Naive thymus-derived CD4-positive, alpha-beta T cell (primary cell): ENCODE measurements around the gene POLR2H. TPM values are rescaled to one million over a fixed set of nuclear protein-coding genes. Genes with fewer than 3 reads are reported as not detected.

Experiments
- ATAC-seq: fragments of 150-1000 bp; cut with Tn5 transposase; 2 replicates; pipeline ENCODE4 v1.10.0; 2021; ENCODE audit warnings: mild to moderate bottlenecking, moderate library complexity
- CTCF ChIA-PET: fragments of 350-600 bp; sonication (Branson Sonifier 250); formaldehyde crosslinking; loops from one replicate; lab custom pipeline; 2021; ENCODE audit warnings: antibody characterized with exemption; lab: Charles Lee
- POLR2A ChIA-PET: fragments of 350-600 bp; sonication (Branson Sonifier 250); formaldehyde crosslinking; loops from one replicate; lab custom pipeline; 2021; ENCODE audit warnings: antibody characterized with exemption, inconsistent platforms; lab: Charles Lee
- DNase-seq, 9 donors: peaks; one replicate each; pipeline versions ENCODE4 v3.0.0 to v3.0.0-alpha.2; 2020 to 2022; ENCODE audit warnings: mixed read lengths in 1 of 9
- H3K27ac ChIP-seq: one replicate; pipeline ENCODE4 v1.7.0; 2013; ENCODE audit warnings: mild to moderate bottlenecking, low read depth, low read length, moderate library complexity
- H3K27me3 ChIP-seq, 2 donors: one replicate each; pipeline ENCODE4 v1.7.0; 2013; ENCODE audit warnings: low read length in 2 of 2, mild to moderate bottlenecking in 2 of 2, moderate library complexity in 2 of 2; ENCODE audit not compliant: control insufficient read depth in 2 of 2, insufficient read depth in 2 of 2
- H3K36me3 ChIP-seq, 3 experiments: 1 replicate in 2 of 3; 2 replicates in 1 of 3; pipeline ENCODE4 v1.7.0; 2013; ENCODE audit warnings: low read length in 3 of 3, mild to moderate bottlenecking in 3 of 3, moderate library complexity in 1 of 3; ENCODE audit not compliant: insufficient read depth in 3 of 3, control insufficient read depth in 2 of 3
- H3K4me1 ChIP-seq, 2 donors: one replicate each; pipeline ENCODE4 v1.7.0; 2013; ENCODE audit warnings: low read length in 2 of 2, mild to moderate bottlenecking in 2 of 2, moderate library complexity in 1 of 2; ENCODE audit not compliant: control insufficient read depth in 2 of 2, insufficient read depth in 2 of 2
- H3K4me3 ChIP-seq: 2 replicates; pipeline ENCODE4 v1.7.0; 2013; ENCODE audit warnings: mild to moderate bottlenecking, low read length
- H3K9me3 ChIP-seq, 3 experiments: 1 replicate in 2 of 3; 2 replicates in 1 of 3; pipeline ENCODE4 v1.7.0; 2013; ENCODE audit warnings: low read length in 3 of 3; ENCODE audit not compliant: control insufficient read depth in 2 of 3
- H3K27ac Mint-ChIP-seq, 9 donors: one replicate each; pipeline ENCODE4 v1.8.0; 2020 to 2022; ENCODE audit warnings: mixed read lengths in 9 of 9, mild to moderate bottlenecking in 8 of 9, moderate library complexity in 5 of 9, inconsistent platforms in 2 of 9
- H3K27me3 Mint-ChIP-seq, 5 donors: one replicate each; pipeline ENCODE4 v1.8.0; 2021 to 2022; ENCODE audit warnings: mixed read lengths in 5 of 5, mild to moderate bottlenecking in 1 of 5
- H3K36me3 Mint-ChIP-seq, 5 donors: one replicate each; pipeline ENCODE4 v1.8.0; 2020 to 2022; ENCODE audit warnings: mixed read lengths in 5 of 5, mild to moderate bottlenecking in 3 of 5, inconsistent platforms in 1 of 5
- H3K4me1 Mint-ChIP-seq, 7 donors: one replicate each; pipeline ENCODE4 v1.8.0; 2020 to 2022; ENCODE audit warnings: mixed read lengths in 7 of 7, mild to moderate bottlenecking in 3 of 7, inconsistent platforms in 1 of 7
- H3K4me3 Mint-ChIP-seq, 10 donors: one replicate each; pipeline ENCODE4 v1.8.0; 2020 to 2022; ENCODE audit warnings: mild to moderate bottlenecking in 10 of 10, mixed read lengths in 10 of 10, moderate library complexity in 6 of 10, inconsistent platforms in 2 of 10
- H3K9me3 Mint-ChIP-seq, 11 donors: one replicate each; pipeline ENCODE4 v1.8.0; 2020 to 2022; ENCODE audit warnings: mixed read lengths in 11 of 11, mild to moderate bottlenecking in 4 of 11, inconsistent platforms in 1 of 11, moderate library complexity in 1 of 11
- intact Hi-C, 2 donors: fragments of 100-400 bp; cut with micrococcal nuclease; formaldehyde crosslinking; loops; one replicate each; pipeline ENCODE4 v1.15.1; 2023
- polyA plus RNA-seq, 2 donors: library from polyadenylated mRNA; unstranded; fragments of 300-500 nt; fragmentation: Illumina TruSeq; gene quantifications; one replicate each; pipeline ENCODE4 v1.2.3, GENCODE V29; 2021
- total RNA-seq, 6 experiments: library from RNA in 5 of 6; stranded (reverse) in 5 of 6; gene quantifications; 1 replicate in 5 of 6; 2 replicates in 1 of 6; pipeline ENCODE4 v1.2.3 and lab custom pipeline; 2021 to 2026

POLR2H gene
- total and polyA plus RNA-seq, 7 experiments from 2014 or later = 34.9 to 112 (median 60.1) TPM

DNA sequence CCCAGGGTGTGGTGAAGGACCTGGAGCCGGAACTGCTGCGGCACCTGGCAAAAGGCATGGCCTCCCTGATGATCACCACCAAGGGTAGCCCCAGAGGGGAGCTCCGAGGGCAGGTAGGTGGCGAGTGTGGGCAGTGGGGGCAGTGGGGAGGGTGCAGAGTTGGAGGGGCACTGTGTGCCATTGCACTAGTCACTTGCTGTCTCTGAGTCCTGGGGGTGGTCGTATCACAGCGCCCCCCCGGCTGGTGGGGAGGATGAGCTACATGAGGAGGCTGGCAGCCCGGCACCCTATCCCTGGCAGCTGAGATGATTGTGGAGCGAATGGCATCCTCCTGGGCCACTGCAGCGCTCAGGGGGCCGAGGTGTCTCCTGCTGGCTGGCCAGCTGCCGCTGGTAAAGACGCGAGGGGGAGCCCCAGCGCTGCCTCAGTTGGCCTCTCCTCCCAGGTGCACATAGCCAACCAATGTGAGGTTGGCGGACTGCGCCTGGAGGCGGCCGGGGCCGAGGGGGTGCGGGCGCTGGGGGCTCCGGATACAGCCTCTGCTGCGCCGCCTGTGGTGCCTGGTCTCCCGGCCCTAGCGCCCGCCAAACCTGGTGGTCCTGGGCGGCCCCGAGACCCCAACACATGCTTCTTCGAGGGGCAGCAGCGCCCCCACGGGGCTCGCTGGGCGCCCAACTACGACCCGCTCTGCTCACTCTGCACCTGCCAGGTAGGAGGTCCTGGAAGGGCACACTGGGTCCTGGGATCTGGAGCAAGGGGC lies 24.7 kb downstream of the POLR2H start:
- Histone ChIP-seq H3K27ac (no peak overlapping the region), H3K4me1 (no peaks in the 10 kb centered on the region), H3K4me3 (no peak overlapping the region), H3K36me3 (no peaks in the 10 kb centered on the region), H3K9me3 (no peaks in the 10 kb centered on the region), H3K27me3 (peaks cover 0 to 5% of the 10 kb centered on the region in 2 donors)
- ChIA-PET POLR2A (no interaction called here), CTCF (no interaction called here)
- peaks cover 0 to 4% (median 0%) of the 10 kb centered on the region in 7 donors for H3K4me1 Mint-ChIP-seq
- H3K4me3 Mint-ChIP-seq = no peak overlapping the region
- ATAC-seq = no peak
- H3K27me3 Mint-ChIP-seq = peaks cover 17 to 50% (median 25%) of the 10 kb centered on the region in 5 donors
- DNase-seq = no peak
- peaks cover 0 to 1% (median 0%) of the 10 kb centered on the region in 11 donors for H3K9me3 Mint-ChIP-seq
- H3K36me3 Mint-ChIP-seq = no peaks in the 10 kb centered on the region
- intact Hi-C loops = no loop called here
- no peak overlapping the region for H3K27ac Mint-ChIP-seq

GRCh38 chr3:184387174-184387714 lies 25.7 kb downstream of the POLR2H start:
- no peaks in the 10 kb centered on the region for H3K4me1 ChIP-seq
- POLR2A ChIA-PET = no interaction called here
- no peaks in the 10 kb centered on the region for H3K36me3 Mint-ChIP-seq
- no peaks in the 10 kb centered on the region for H3K4me1 Mint-ChIP-seq
- peaks cover 0 to 1% (median 0%) of the 10 kb centered on the region in 11 donors for H3K9me3 Mint-ChIP-seq
- H3K4me3 ChIP-seq = no peak overlapping the region
- no peaks in the 10 kb centered on the region for H3K9me3 ChIP-seq
- H3K27me3 Mint-ChIP-seq = peaks cover 13 to 41% (median 24%) of the 10 kb centered on the region in 5 donors
- no peaks in the 10 kb centered on the region for H3K36me3 ChIP-seq
- no peak overlapping the region for H3K4me3 Mint-ChIP-seq
- DNase-seq (no peak), ATAC-seq (no peak)
- CTCF ChIA-PET = interaction anchor here (0.5 to 1.1 kb wide), 3 partner anchors 13 to 490 kb away, joined by 3 to 6 read pairs (median 3); no protein-coding TSS in a partner anchor
- intact Hi-C loops = no loop called here
- H3K27me3 ChIP-seq = no peaks in the 10 kb centered on the region
- no peak overlapping the region for H3K27ac Mint-ChIP-seq
- no peak overlapping the region for H3K27ac ChIP-seq

DNA sequence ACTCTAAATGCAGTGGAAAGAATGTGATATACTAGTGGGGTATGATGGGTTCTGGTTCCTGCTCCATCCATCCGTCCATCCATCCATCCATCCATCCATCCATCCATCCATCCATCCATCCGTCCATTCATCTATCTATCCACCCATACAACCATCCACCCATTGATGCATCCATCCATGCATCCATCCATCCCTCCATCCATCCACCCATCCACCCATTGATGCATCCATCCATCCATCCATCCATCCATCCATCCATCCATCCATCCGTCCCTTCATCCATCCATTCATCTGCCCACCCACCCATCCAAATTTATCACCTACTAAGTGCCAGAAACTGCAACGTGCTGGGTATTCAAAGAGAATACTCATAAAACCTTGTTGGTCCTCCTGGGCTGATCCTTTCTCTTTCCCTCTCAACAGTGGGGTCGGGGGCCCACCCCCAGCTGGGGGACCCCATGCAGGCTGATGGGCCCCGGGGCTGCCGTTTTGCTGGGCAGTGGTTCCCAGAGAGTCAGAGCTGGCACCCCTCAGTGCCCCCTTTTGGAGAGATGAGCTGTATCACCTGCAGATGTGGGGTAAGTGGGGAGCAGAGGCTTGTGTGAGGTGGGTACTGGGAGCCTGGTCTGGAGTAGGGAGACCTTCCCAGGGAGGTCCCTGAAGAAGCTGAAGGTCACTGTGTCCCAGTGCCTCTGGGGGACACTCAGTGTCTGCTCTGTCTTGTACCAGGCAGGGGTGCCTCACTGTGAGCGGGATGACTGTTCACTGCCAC lies 26.8 kb downstream of the POLR2H start:
- peaks cover 8 to 33% (median 18%) of the 10 kb centered on the region in 5 donors for H3K27me3 Mint-ChIP-seq
- no peaks in the 10 kb centered on the region for H3K4me1 ChIP-seq
- ChIA-PET CTCF (interaction anchor here (0.6 to 1.1 kb wide), 2 partner anchors 28 to 489 kb away, joined by 3 read pairs; no protein-coding TSS in a partner anchor), POLR2A (no interaction called here)
- no peak overlapping the region for H3K27ac ChIP-seq
- no peaks in the 10 kb centered on the region for H3K27me3 ChIP-seq
- no peaks in the 10 kb centered on the region for H3K4me1 Mint-ChIP-seq
- no peak overlapping the region for H3K27ac Mint-ChIP-seq
- ATAC-seq (no peak), DNase-seq (no peak)
- H3K36me3 ChIP-seq = no peaks in the 10 kb centered on the region
- H3K4me3 Mint-ChIP-seq = no peak overlapping the region
- intact Hi-C loops = no loop called here
- no peaks in the 10 kb centered on the region for H3K36me3 Mint-ChIP-seq
- no peaks in the 10 kb centered on the region for H3K9me3 ChIP-seq
- no peak overlapping the region for H3K4me3 ChIP-seq
- peaks cover 0 to 1% (median 0%) of the 10 kb centered on the region in 11 donors for H3K9me3 Mint-ChIP-seq

GRCh38 chr3:184388936-184389230 lies 27.4 kb downstream of the POLR2H start:
- CTCF ChIA-PET = interaction anchor here (0.6 kb wide), 1 partner anchor 489 kb away, joined by 3 read pairs; no protein-coding TSS in a partner anchor

GRCh38 chr3:184389384-184389783 lies 27.9 kb downstream of the POLR2H start:
- POLR2A ChIA-PET = no interaction called here
- no peaks in the 10 kb centered on the region for H3K36me3 Mint-ChIP-seq
- no peak overlapping the region for H3K27ac Mint-ChIP-seq
- H3K4me1 ChIP-seq = no peaks in the 10 kb centered on the region
- CTCF ChIA-PET = no interaction called here
- no peaks in the 10 kb centered on the region for H3K4me1 Mint-ChIP-seq
- H3K27ac ChIP-seq = no peak overlapping the region
- peaks cover 0 to 1% (median 0%) of the 10 kb centered on the region in 11 donors for H3K9me3 Mint-ChIP-seq
- H3K4me3 ChIP-seq = no peak overlapping the region
- H3K27me3 ChIP-seq = no peaks in the 10 kb centered on the region
- intact Hi-C loops = no loop called here
- no peaks in the 10 kb centered on the region for H3K36me3 ChIP-seq
- peaks cover under 1 to 33% (median 13%) of the 10 kb centered on the region in 5 donors for H3K27me3 Mint-ChIP-seq
- no peaks in the 10 kb centered on the region for H3K9me3 ChIP-seq
- DNase-seq = no peak
- H3K4me3 Mint-ChIP-seq = no peak overlapping the region
- ATAC-seq = no peak

More at GRCh38 chr3:184388936-184389230, 27.4 kb downstream of the POLR2H start:
- Mint-ChIP-seq H3K4me3 (no peak overlapping the region), H3K9me3 (peaks cover 0 to 1% (median 0%) of the 10 kb centered on the region in 11 donors), H3K27ac (no peak overlapping the region), H3K4me1 (no peaks in the 10 kb centered on the region), H3K36me3 (no peaks in the 10 kb centered on the region), H3K27me3 (peaks cover 5 to 33% (median 17%) of the 10 kb centered on the region in 5 donors)
- Histone ChIP-seq H3K36me3 (no peaks in the 10 kb centered on the region), H3K27ac (no peak overlapping the region), H3K4me1 (no peaks in the 10 kb centered on the region), H3K9me3 (no peaks in the 10 kb centered on the region), H3K27me3 (no peaks in the 10 kb centered on the region), H3K4me3 (no peak overlapping the region)
- intact Hi-C loops = no loop called here
- DNase-seq = no peak
- no peak for ATAC-seq
- POLR2A ChIA-PET = no interaction called here

DNA sequence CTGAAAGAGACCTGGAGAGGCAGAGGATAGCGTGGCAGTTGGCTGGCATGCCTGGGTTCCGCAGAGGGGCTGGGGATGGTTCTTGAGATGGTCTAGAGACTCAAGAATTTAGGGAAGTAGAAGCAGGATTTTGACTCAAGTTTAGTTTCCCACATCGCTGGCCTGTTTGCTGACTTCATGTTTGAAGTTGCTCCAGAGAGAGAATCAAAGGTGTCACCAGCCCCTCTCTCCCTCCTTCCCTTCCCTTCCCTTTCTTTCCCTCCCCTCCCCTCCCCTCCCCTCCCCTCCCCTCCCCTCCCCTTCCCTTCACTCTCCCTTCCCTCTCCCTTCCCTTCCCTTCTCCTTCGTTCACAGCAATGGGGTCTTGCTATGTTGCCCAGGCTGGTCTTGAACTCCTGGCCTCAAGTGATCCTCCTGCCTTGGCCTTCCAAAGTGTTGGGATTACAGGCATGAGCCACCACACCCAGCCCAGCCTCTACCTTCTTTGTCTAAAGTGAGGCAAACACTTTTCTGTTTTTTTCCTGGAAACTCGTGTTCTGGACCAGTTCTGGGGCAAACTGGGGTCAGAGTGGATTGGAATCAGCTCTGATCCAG lies 28.5 kb downstream of the POLR2H start:
- ChIA-PET POLR2A (no interaction called here), CTCF (no interaction called here)
- H3K27me3 ChIP-seq = no peaks in the 10 kb centered on the region
- intact Hi-C loops = no loop called here
- no peaks in the 10 kb centered on the region for H3K4me1 ChIP-seq
- no peak overlapping the region for H3K4me3 ChIP-seq
- H3K36me3 ChIP-seq = no peaks in the 10 kb centered on the region
- Mint-ChIP-seq H3K27ac (no peak overlapping the region), H3K36me3 (no peaks in the 10 kb centered on the region), H3K4me1 (no peaks in the 10 kb centered on the region), H3K9me3 (peaks cover 0 to 1% (median 0%) of the 10 kb centered on the region in 11 donors), H3K4me3 (no peak overlapping the region), H3K27me3 (peaks cover 0 to 30% (median 13%) of the 10 kb centered on the region in 5 donors)
- DNase-seq (no peak), ATAC-seq (no peak)
- H3K9me3 ChIP-seq = no peaks in the 10 kb centered on the region
- H3K27ac ChIP-seq = no peak overlapping the region
